A549 (cell line): ENCODE results near the gene PGM1.

Experiments
- CEBPB ChIP-seq, 2 experiments: fragments of >200 bp in 1 of 2; sonication (Bioruptor Twin) in 1 of 2; formaldehyde crosslinking in 1 of 2; IDR thresholded peaks; 2 replicates each; pipeline ENCODE4 v1.6.1; 2012 to 2016
- EHMT2 ChIP-seq: fragments of 200-600 bp; sonication (generic); IDR thresholded peaks from 2 replicates; pipeline ENCODE4 v1.6.1; 2016; ENCODE audit warnings: antibody characterized with exemption, low read depth, mild to moderate bottlenecking, moderate library complexity
- HOXB13 ChIP-seq: fragments of 250-450 bp; sonication (Bioruptor Pico); IDR thresholded peaks from 2 replicates; pipeline ENCODE4 v1.5.0; 2020; ENCODE audit warnings: low read depth, mild to moderate bottlenecking, moderate library complexity
- MAZ ChIP-seq: fragments of 150-350 bp; IDR thresholded peaks from 2 replicates; pipeline ENCODE4 v1.6.1; 2014; ENCODE audit warnings: antibody characterized with exemption, low read depth, low read length, borderline replicate concordance
- NFE2L2 ChIP-seq: fragments of 150-350 bp; conservative IDR thresholded peaks from 2 replicates; pipeline ENCODE4 v1.6.1; 2014; ENCODE audit warnings: low read length
- POLR2A ChIP-seq: IDR thresholded peaks from 2 replicates; pipeline ENCODE4 v1.6.1; 2012; ENCODE audit warnings: mild to moderate bottlenecking, low read length
- SMC3 ChIP-seq: fragments of >200 bp; sonication (Bioruptor Twin); formaldehyde crosslinking; IDR thresholded peaks from 3 replicates; pipeline ENCODE4 v1.6.1; 2018; ENCODE audit warnings: inconsistent platforms
- TF ChIP-seq, protein P1 (sequence below): fragments of >200 bp; sonication (Bioruptor Twin); formaldehyde crosslinking; IDR thresholded peaks from 3 replicates; pipeline ENCODE4 v1.5.1; 2016
- TF ChIP-seq, protein P2 (sequence below): fragments of 200-600 bp; sonication (generic); IDR thresholded peaks from 2 replicates; pipeline ENCODE4 v1.6.1; 2016; ENCODE audit warnings: antibody characterized with exemption, mild to moderate bottlenecking, moderate library complexity
- TF ChIP-seq, protein P3 (sequence below): IDR thresholded peaks from 2 replicates; pipeline ENCODE4 v1.6.1; 2012
- TF ChIP-seq, protein P4 (sequence below): IDR thresholded peaks from 2 replicates; pipeline ENCODE4 v1.6.1; 2012; ENCODE audit warnings: low read depth, borderline replicate concordance
- TF ChIP-seq, protein P5 (sequence below): IDR thresholded peaks from 2 replicates; pipeline ENCODE4 v1.6.1; 2012
- TF ChIP-seq, protein P6 (sequence below): fragments of 450-650 bp; IDR thresholded peaks from 2 replicates; pipeline ENCODE4 v1.6.1; 2014; ENCODE audit warnings: antibody characterized with exemption

DNA sequence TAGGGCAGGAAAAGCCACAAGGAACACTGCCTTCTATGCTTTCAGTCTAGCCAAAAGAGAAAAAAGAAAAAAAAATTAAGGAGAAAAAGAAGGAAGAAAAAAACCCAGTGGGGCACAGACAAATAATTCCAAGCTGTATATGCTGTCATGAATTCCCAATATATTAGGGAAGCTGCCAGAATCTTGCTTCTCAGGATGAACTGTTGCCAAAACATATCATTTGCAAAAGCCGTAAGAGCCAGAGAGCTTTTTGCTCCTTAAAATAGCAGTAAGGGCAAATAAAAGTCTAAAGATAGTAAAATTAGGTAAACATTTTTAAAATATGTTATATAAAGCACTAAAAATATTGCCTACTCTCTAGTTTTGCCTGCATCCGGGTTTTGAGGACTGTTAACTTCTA is 52.1 kb downstream of the PGM1 start:
- no peak for TF ChIP-seq POLR2A
- TF ChIP-seq, protein P1, sequence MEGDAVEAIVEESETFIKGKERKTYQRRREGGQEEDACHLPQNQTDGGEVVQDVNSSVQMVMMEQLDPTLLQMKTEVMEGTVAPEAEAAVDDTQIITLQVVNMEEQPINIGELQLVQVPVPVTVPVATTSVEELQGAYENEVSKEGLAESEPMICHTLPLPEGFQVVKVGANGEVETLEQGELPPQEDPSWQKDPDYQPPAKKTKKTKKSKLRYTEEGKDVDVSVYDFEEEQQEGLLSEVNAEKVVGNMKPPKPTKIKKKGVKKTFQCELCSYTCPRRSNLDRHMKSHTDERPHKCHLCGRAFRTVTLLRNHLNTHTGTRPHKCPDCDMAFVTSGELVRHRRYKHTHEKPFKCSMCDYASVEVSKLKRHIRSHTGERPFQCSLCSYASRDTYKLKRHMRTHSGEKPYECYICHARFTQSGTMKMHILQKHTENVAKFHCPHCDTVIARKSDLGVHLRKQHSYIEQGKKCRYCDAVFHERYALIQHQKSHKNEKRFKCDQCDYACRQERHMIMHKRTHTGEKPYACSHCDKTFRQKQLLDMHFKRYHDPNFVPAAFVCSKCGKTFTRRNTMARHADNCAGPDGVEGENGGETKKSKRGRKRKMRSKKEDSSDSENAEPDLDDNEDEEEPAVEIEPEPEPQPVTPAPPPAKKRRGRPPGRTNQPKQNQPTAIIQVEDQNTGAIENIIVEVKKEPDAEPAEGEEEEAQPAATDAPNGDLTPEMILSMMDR, result no peak
- TF ChIP-seq, protein P2, sequence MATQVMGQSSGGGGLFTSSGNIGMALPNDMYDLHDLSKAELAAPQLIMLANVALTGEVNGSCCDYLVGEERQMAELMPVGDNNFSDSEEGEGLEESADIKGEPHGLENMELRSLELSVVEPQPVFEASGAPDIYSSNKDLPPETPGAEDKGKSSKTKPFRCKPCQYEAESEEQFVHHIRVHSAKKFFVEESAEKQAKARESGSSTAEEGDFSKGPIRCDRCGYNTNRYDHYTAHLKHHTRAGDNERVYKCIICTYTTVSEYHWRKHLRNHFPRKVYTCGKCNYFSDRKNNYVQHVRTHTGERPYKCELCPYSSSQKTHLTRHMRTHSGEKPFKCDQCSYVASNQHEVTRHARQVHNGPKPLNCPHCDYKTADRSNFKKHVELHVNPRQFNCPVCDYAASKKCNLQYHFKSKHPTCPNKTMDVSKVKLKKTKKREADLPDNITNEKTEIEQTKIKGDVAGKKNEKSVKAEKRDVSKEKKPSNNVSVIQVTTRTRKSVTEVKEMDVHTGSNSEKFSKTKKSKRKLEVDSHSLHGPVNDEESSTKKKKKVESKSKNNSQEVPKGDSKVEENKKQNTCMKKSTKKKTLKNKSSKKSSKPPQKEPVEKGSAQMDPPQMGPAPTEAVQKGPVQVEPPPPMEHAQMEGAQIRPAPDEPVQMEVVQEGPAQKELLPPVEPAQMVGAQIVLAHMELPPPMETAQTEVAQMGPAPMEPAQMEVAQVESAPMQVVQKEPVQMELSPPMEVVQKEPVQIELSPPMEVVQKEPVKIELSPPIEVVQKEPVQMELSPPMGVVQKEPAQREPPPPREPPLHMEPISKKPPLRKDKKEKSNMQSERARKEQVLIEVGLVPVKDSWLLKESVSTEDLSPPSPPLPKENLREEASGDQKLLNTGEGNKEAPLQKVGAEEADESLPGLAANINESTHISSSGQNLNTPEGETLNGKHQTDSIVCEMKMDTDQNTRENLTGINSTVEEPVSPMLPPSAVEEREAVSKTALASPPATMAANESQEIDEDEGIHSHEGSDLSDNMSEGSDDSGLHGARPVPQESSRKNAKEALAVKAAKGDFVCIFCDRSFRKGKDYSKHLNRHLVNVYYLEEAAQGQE, result no peak
- no peak for TF ChIP-seq SMC3
- TF ChIP-seq, protein P3, sequence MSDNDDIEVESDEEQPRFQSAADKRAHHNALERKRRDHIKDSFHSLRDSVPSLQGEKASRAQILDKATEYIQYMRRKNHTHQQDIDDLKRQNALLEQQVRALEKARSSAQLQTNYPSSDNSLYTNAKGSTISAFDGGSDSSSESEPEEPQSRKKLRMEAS, result no peak
- no peak for TF ChIP-seq HOXB13
- TF ChIP-seq CEBPB (IDR thresholded peaks at IDR 0.05), result no peak
- TF ChIP-seq, protein P4, sequence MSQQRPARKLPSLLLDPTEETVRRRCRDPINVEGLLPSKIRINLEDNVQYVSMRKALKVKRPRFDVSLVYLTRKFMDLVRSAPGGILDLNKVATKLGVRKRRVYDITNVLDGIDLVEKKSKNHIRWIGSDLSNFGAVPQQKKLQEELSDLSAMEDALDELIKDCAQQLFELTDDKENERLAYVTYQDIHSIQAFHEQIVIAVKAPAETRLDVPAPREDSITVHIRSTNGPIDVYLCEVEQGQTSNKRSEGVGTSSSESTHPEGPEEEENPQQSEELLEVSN, result no peak
- TF ChIP-seq, protein P5, sequence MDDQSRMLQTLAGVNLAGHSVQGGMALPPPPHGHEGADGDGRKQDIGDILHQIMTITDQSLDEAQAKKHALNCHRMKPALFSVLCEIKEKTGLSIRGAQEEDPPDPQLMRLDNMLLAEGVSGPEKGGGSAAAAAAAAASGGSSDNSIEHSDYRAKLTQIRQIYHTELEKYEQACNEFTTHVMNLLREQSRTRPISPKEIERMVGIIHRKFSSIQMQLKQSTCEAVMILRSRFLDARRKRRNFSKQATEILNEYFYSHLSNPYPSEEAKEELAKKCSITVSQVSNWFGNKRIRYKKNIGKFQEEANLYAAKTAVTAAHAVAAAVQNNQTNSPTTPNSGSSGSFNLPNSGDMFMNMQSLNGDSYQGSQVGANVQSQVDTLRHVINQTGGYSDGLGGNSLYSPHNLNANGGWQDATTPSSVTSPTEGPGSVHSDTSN, result no peak
- no peak for TF ChIP-seq MAZ
- TF ChIP-seq, protein P6, sequence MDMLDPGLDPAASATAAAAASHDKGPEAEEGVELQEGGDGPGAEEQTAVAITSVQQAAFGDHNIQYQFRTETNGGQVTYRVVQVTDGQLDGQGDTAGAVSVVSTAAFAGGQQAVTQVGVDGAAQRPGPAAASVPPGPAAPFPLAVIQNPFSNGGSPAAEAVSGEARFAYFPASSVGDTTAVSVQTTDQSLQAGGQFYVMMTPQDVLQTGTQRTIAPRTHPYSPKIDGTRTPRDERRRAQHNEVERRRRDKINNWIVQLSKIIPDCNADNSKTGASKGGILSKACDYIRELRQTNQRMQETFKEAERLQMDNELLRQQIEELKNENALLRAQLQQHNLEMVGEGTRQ, result no peak
- no peak for TF ChIP-seq EHMT2
- TF ChIP-seq NFE2L2, result no peak
